ENCODE results near the gene KCNF1. TPM values are rescaled to one million over a fixed set of nuclear protein-coding genes. Genes with fewer than 3 reads are reported as not detected.

The KCNF1 gene
- total RNA-seq, 2 experiments from 2014 or later, result not detected

DNA sequence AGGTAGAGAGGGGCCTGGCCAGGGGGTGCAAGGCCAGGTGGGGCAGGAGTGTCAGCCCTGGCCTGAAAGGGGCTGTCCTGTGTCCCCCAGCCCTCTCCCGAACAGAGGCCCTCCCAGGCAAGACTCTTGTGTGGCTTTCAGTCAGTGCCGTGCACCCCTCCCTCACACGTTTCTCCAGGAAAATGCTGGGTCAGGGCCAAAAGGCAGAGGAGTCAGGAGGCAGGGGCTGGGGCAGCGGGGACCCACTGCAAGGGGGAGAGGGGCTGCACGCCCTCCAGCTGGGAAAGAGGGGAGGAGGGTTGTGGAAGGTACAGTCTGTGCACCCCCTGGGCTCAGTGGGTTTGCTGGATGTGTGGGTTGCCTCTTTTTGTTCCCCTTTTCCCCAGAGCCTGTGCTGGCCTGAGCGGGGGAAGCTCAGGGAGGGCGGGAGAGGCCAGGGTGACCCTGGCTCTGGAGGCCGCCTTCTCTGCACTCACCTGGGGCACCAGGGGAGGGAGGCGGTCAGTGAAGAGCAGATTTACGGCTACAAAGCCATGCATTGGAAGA lies 4.1 kb downstream of the KCNF1 start:
- Mint-ChIP-seq H3K27me3 (peaks cover 29% of the 10 kb centered on the region), H3K36me3 (ENCODE audit: low read depth) (no peaks in the 10 kb centered on the region), H3K27ac (no peak overlapping the region), H3K4me3 (no peak overlapping the region), H3K9me3 (no peaks in the 10 kb centered on the region), H3K4me1 (ENCODE audit: low read depth) (no peaks in the 10 kb centered on the region)
- DNase-seq, result no peak
- intact Hi-C loops (cut with micrococcal nuclease), result no loop called here
- CTCF ChIA-PET, result interaction anchor here (1.8 kb wide), 1 partner anchor 84 kb away, joined by 9 read pairs; no protein-coding TSS in a partner anchor
- no peak for ATAC-seq
- POLR2A ChIA-PET, result no interaction called here
- TF ChIP-seq, protein P1, sequence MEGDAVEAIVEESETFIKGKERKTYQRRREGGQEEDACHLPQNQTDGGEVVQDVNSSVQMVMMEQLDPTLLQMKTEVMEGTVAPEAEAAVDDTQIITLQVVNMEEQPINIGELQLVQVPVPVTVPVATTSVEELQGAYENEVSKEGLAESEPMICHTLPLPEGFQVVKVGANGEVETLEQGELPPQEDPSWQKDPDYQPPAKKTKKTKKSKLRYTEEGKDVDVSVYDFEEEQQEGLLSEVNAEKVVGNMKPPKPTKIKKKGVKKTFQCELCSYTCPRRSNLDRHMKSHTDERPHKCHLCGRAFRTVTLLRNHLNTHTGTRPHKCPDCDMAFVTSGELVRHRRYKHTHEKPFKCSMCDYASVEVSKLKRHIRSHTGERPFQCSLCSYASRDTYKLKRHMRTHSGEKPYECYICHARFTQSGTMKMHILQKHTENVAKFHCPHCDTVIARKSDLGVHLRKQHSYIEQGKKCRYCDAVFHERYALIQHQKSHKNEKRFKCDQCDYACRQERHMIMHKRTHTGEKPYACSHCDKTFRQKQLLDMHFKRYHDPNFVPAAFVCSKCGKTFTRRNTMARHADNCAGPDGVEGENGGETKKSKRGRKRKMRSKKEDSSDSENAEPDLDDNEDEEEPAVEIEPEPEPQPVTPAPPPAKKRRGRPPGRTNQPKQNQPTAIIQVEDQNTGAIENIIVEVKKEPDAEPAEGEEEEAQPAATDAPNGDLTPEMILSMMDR (IDR thresholded peaks at IDR 0.05), result no peak

- Mint-ChIP-seq H3K4me1 (ENCODE audit: low read depth) (no peaks in the 10 kb centered on the region), H3K36me3 (ENCODE audit: low read depth) (no peaks in the 10 kb centered on the region), H3K27ac (no peak overlapping the region), H3K27me3 (peaks cover 25% of the 10 kb centered on the region), H3K9me3 (no peaks in the 10 kb centered on the region), H3K4me3 (no peak overlapping the region)
- TF ChIP-seq, protein P1 (IDR thresholded peaks at IDR 0.05), result no peak
- ATAC-seq, result no peak
- intact Hi-C loops (cut with micrococcal nuclease), result no loop called here
- ChIA-PET POLR2A (no interaction called here), CTCF (no interaction called here)
- DNase-seq, result no peak
Measured at GRCh38 chr2:10916953-10917352, 5.2 kb downstream of the KCNF1 start.

GRCh38 chr2:10917927-10918326 lies 6.2 kb downstream of the KCNF1 start:
- DNase-seq (no peak), ATAC-seq (no peak)
- CTCF ChIA-PET, result interaction anchor here (0.6 kb wide), 1 partner anchor 82 kb away, joined by 3 read pairs; no protein-coding TSS in a partner anchor
- TF ChIP-seq, protein P1 (IDR thresholded peaks at IDR 0.05), result no peak
- Mint-ChIP-seq H3K4me3 (no peak overlapping the region), H3K9me3 (no peaks in the 10 kb centered on the region), H3K27ac (no peak overlapping the region), H3K36me3 (ENCODE audit: low read depth) (no peaks in the 10 kb centered on the region), H3K27me3 (peaks cover 22% of the 10 kb centered on the region), H3K4me1 (ENCODE audit: low read depth) (no peaks in the 10 kb centered on the region)
- intact Hi-C loops (cut with micrococcal nuclease), result no loop called here
- POLR2A ChIA-PET, result no interaction called here

- Mint-ChIP-seq H3K27ac (no peak overlapping the region), H3K27me3 (peaks cover 16% of the 10 kb centered on the region), H3K4me3 (no peak overlapping the region), H3K36me3 (ENCODE audit: low read depth) (no peaks in the 10 kb centered on the region), H3K9me3 (no peaks in the 10 kb centered on the region), H3K4me1 (ENCODE audit: low read depth) (no peaks in the 10 kb centered on the region)
- ChIA-PET CTCF (no interaction called here), POLR2A (interaction anchor here (1.0 kb wide), 1 partner anchor 28 kb away, joined by 3 read pairs; no protein-coding TSS in a partner anchor)
- intact Hi-C loops (cut with micrococcal nuclease), result no loop called here
- ATAC-seq (no peak), DNase-seq (no peak)
- TF ChIP-seq, protein P1 (IDR thresholded peaks at IDR 0.05), result no peak
Measured at GRCh38 chr2:10918661-10919409, 7.1 kb downstream of the KCNF1 start.

DNA sequence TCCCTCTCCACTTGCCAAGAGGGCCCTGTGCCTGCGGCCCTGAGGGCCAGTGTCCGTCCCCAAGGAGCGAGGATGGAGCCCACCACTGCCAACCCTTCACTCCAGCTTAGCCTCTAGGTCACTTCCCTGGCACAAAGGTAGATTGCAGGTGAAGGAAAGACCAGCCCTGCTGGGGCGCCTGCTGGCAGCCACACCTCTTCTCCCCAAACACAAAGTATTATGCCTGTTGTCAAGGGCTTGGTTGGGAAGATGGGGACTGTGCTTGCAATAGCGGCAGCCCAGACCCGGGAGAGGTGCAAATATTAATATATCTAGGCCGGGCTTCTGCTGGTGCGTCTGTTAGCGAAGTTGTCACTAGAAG lies 7.7 kb downstream of the KCNF1 start:
- Mint-ChIP-seq H3K27me3 (peaks cover 13% of the 10 kb centered on the region), H3K36me3 (ENCODE audit: low read depth) (no peaks in the 10 kb centered on the region), H3K27ac (no peak overlapping the region)

More for the DNA sequence above, 7.7 kb downstream of the KCNF1 start:
- intact Hi-C loops (cut with micrococcal nuclease), result no loop called here
- no peak for DNase-seq
- POLR2A ChIA-PET, result interaction anchor here (1.0 kb wide), 1 partner anchor 29 kb away, joined by 3 read pairs; no protein-coding TSS in a partner anchor
- ATAC-seq, result no peak
- Mint-ChIP-seq H3K4me1 (ENCODE audit: low read depth) (no peaks in the 10 kb centered on the region), H3K4me3 (no peak overlapping the region), H3K9me3 (no peaks in the 10 kb centered on the region)
- CTCF ChIA-PET, result no interaction called here
- TF ChIP-seq, protein P1 (IDR thresholded peaks at IDR 0.05), result no peak

Measured in activated CD8-positive, alpha-beta T cell treated with anti-CD3 and anti-CD28 coated beads for 36 hours (primary cell).